ENCODE data around the gene DPP10.

Gene DPP10

DNA sequence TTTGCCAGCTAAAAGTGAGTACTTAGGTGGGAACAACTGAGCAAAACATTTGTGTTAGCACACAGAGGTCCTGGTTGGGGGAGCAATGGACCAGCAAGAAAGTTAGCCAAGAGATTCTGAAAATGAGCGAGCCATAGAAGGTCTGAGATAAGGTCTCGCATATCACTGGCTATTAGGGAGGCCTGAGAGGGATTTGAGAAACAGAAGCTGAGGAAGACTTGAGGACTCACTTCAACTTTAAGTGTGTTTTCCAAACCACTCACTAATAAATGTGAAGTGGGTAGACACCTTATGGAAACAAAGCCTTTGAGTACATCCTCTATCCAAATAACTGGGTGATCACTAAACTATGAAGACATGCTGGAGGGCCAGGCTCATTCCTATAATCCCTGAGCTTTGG lies 958.5 kb downstream of the DPP10 start:
- no peak overlapping the region for H2AFZ ChIP-seq
- no peak overlapping the region for H3K4me2 ChIP-seq (ENCODE audit: low read length)
- H3K27me3 ChIP-seq (ENCODE audit: control insufficient read depth, insufficient read depth, low read length): no peaks in the 10 kb centered on the region
- no peaks in the 10 kb centered on the region for H3K36me3 ChIP-seq (ENCODE audit: control insufficient read depth, insufficient read depth, low read length)
- H3K9ac ChIP-seq: no peak overlapping the region
- TF ChIP-seq CTCF (IDR thresholded peaks at IDR 0.05): no peak
- H3K4me1 ChIP-seq: no peaks in the 10 kb centered on the region
- H3K4me3 ChIP-seq (ENCODE audit: low read depth, low read length): no peak overlapping the region
- no peaks in the 10 kb centered on the region for H3K9me3 ChIP-seq (ENCODE audit: control insufficient read depth, low read length)
- no peaks in the 10 kb centered on the region for H3K79me2 ChIP-seq
- no peak overlapping the region for H3K27ac ChIP-seq

GRCh38 chr2:115412501-115412900 lies 970.1 kb downstream of the DPP10 start:
- H2AFZ ChIP-seq: no peak overlapping the region
- H3K27me3 ChIP-seq (ENCODE audit: control insufficient read depth, insufficient read depth, low read length): no peaks in the 10 kb centered on the region
- H3K9me3 ChIP-seq (ENCODE audit: control insufficient read depth, low read length): no peaks in the 10 kb centered on the region
- no peaks in the 10 kb centered on the region for H3K79me2 ChIP-seq
- no peak for TF ChIP-seq CTCF (IDR thresholded peaks at IDR 0.05)
- no peak overlapping the region for H3K4me2 ChIP-seq (ENCODE audit: low read length)
- H3K4me1 ChIP-seq: no peaks in the 10 kb centered on the region
- no peak overlapping the region for H3K9ac ChIP-seq
- no peaks in the 10 kb centered on the region for H3K36me3 ChIP-seq (ENCODE audit: control insufficient read depth, insufficient read depth, low read length)
- H3K4me3 ChIP-seq (ENCODE audit: low read depth, low read length): no peak overlapping the region
- no peak overlapping the region for H3K27ac ChIP-seq

GRCh38 chr2:115413791-115414190 lies 971.4 kb downstream of the DPP10 start:
- no peak overlapping the region for H2AFZ ChIP-seq
- H3K27me3 ChIP-seq (ENCODE audit: control insufficient read depth, insufficient read depth, low read length): no peaks in the 10 kb centered on the region
- H3K79me2 ChIP-seq: no peaks in the 10 kb centered on the region
- no peaks in the 10 kb centered on the region for H3K36me3 ChIP-seq (ENCODE audit: control insufficient read depth, insufficient read depth, low read length)
- no peak overlapping the region for H3K4me2 ChIP-seq (ENCODE audit: low read length)
- H3K4me3 ChIP-seq (ENCODE audit: low read depth, low read length): no peak overlapping the region
- H3K9ac ChIP-seq: no peak overlapping the region
- H3K9me3 ChIP-seq (ENCODE audit: control insufficient read depth, low read length): no peaks in the 10 kb centered on the region
- TF ChIP-seq CTCF (IDR thresholded peaks at IDR 0.05): no peak
- H3K4me1 ChIP-seq: no peaks in the 10 kb centered on the region
- H3K27ac ChIP-seq: no peak overlapping the region

GRCh38 chr2:115414466-115414865 lies 972.0 kb downstream of the DPP10 start:
- no peak overlapping the region for H3K4me2 ChIP-seq (ENCODE audit: low read length)
- no peak overlapping the region for H3K27ac ChIP-seq
- H3K27me3 ChIP-seq (ENCODE audit: control insufficient read depth, insufficient read depth, low read length): no peaks in the 10 kb centered on the region
- no peak overlapping the region for H3K9ac ChIP-seq
- H3K79me2 ChIP-seq: no peaks in the 10 kb centered on the region
- TF ChIP-seq CTCF (IDR thresholded peaks at IDR 0.05): no peak
- H3K4me3 ChIP-seq (ENCODE audit: low read depth, low read length): no peak overlapping the region
- no peaks in the 10 kb centered on the region for H3K36me3 ChIP-seq (ENCODE audit: control insufficient read depth, insufficient read depth, low read length)
- H2AFZ ChIP-seq: no peak overlapping the region
- no peaks in the 10 kb centered on the region for H3K4me1 ChIP-seq
- no peaks in the 10 kb centered on the region for H3K9me3 ChIP-seq (ENCODE audit: control insufficient read depth, low read length)

GRCh38 chr2:115422004-115422634 lies 979.7 kb downstream of the DPP10 start:
- no peak for TF ChIP-seq CTCF (IDR thresholded peaks at IDR 0.05)
- H3K36me3 ChIP-seq (ENCODE audit: control insufficient read depth, insufficient read depth, low read length): no peaks in the 10 kb centered on the region
- no peak overlapping the region for H3K4me2 ChIP-seq (ENCODE audit: low read length)

More at GRCh38 chr2:115422004-115422634, 979.7 kb downstream of the DPP10 start:
- Histone ChIP-seq H3K9me3 (ENCODE audit: control insufficient read depth, low read length) (no peaks in the 10 kb centered on the region), H3K4me3 (ENCODE audit: low read depth, low read length) (no peak overlapping the region), H3K79me2 (no peaks in the 10 kb centered on the region), H3K27ac (no peak overlapping the region), H3K9ac (no peak overlapping the region), H2AFZ (no peak overlapping the region), H3K4me1 (no peaks in the 10 kb centered on the region), H3K27me3 (ENCODE audit: control insufficient read depth, insufficient read depth, low read length) (no peaks in the 10 kb centered on the region)

Data from parathyroid adenoma (tissue), 2 donors.